ENCODE results near the gene MRPL23.

GRCh38 chr11:1916986-1917522 lies 30.1 kb upstream of the MRPL23 start:
- TF ChIP-seq POLR2A (IDR thresholded peaks at IDR 0.05) (no peak), CTCF (IDR thresholded peaks at IDR 0.05) (no peak)
